ENCODE measurements around the gene ARFGAP1.

The ARFGAP1 gene

DNA sequence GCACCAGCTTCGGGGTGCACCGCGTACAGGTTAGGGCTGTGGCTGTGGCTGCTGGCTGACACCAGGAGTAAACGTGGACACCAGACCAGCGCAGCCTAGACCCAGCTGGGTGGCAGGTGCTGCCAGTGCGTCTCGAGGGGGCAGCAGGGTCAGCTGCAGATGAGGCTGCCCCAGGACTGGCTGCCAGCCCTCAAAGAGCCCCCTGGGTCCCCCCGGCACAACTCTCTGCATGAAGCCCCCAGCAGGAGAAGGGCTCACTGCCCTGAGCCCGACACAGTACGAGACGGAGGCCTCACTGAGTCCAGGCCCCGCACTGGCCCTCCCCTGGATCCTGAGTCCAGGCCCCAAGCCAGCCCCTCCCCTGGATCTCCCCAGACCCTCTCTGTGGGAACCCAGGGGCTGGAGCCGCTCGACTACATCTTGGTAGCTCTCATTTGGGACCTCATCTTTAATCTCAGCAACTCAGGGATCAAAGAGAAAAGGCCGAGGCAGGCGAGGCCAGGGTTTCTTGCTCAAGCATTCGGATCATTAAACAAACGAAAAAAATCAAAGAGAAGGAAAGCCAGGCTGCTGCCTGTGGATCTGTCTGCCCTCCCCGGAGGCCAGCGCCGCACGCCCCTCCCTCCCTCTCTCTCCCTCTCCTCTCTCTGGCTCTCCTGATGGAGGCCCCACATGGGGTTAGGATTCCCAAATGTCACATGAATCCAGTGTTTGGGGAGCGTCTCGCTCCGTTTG, 11.4 kb upstream of the ARFGAP1 start:
- DNase-seq: no peak

DNA sequence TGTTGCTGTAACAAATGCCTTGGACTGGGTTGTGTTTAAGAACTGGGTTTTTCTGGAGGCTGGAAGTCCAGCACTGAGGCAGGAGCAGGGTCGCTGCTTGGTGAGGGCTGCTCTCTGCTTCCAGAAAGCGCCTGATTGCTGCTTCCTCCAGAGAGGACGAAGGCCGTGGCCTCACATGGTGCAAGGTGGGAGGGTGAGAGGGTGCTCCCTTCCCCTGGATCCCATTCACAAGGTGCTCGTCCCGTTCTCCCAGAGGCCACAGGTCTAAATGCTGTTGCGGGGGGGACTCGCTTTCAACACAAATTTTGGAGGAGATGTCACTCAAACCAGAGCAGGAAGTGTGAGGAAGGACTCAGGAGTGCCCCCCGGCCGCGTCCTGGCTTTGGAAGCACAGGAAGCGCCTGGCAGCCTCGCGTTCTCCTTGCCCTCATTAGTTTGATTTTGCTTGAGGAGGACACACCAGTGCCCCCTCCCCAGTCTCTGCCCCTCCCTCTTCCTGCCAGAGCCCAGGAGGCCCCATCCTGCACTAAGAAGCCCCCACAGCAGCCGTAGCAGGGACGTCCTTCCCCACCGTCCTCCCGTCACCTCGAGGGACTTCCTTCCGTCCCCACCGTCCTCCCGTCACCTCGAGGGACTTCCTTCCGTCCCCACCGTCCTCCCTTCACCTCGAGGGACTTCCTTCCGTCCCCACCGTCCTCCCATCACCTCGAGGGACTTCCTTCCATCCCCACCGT, 10.7 kb upstream of the ARFGAP1 start:
- no peak for DNase-seq

GRCh38 chr20:63262836-63263235, 9.8 kb upstream of the ARFGAP1 start:
- no peak for DNase-seq

- no peak for DNase-seq
Measured at GRCh38 chr20:63264000-63264399, 8.6 kb upstream of the ARFGAP1 start.

GRCh38 chr20:63264519-63264918, 8.1 kb upstream of the ARFGAP1 start:
- no peak for DNase-seq

DNA sequence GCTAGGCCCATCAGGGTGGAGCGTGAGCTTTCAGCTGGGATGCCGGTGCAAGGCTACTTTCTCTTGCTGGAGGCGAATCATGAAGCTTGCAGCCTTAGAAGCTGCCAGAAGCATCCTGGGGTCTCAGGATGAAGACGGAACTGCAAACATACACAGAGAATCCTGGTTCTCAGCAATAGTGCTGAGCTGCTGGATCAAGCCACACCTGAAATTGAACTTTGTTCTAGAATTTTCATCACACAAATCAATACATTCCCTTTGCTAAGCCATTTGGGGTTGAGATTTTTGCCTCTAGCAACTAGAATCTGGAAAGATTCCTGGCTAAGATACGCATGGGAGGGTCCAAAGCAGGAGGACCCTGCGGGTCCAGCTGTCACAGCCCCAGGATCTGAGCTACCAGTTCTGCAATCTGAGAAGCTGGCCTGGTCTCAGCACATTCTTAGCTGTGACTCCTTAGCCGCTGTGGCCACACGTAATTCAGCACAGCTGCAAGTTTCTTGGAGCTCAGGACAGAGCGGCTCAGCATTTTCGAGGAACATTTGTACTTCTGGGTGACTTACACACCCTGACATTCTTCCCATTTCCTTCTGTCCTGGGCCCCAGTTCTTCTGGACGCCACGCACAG, 6.6 kb upstream of the ARFGAP1 start:
- DNase-seq: no peak

GRCh38 chr20:63267691-63268090, 4.9 kb upstream of the ARFGAP1 start:
- DNase-seq: no peak

DNA sequence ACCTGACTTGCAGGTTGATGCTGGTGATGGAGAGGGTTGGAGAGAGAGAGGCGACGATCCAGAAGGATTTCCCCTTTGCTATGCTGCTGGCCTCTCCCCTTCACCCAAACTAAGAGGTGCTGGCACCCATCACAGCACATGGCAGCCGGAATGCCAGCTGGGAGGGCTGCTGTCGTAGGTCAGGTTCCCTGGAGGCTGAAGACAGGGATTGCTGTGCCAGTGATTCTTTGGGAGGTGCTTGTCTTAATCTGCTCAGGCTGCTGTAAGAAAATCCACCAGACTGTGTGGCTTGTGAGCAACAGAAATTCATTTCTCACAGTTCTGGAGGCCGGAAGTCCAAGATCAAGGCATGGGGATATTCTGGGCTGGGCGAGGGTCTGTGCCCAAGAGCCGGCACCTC, 4.4 kb upstream of the ARFGAP1 start:
- DNase-seq: no peak

DNA sequence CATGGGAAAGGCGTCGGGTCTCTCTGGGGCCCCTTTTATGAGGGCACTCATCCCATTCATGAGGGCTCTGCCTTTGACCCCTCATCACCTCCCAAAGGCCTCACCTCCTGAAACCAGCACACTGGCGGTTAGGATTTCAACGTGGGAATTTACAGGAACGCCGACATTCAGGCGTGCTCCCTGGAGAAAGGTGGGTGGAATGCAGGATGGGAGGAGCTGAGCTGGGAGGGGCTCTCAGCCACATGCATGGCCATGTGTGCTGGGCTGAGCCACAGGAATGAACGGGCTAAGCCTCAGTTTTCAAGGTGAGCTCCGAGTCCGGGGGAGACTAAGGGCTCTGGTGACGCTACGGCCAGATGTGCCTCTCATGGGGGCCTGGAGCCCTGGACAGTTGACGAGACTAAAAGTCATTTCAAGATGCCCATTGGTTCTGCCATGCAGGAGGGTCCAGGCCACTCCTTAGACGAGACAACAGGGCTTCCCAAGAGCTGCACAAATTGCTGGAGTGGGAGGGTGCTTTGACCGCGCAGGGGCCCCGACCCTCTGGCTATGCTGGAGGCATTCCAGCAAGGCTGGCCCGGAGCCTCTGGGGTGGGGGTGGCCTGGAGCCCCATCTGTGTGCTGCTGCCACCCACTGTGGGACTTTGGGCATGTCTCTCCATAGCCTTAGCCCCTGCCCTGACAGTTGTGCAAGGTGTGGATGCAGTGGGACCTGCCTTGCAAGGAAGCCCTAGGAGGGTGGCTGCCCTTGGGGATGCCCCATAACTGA, 3.8 kb upstream of the ARFGAP1 start:
- no peak for DNase-seq

DNA sequence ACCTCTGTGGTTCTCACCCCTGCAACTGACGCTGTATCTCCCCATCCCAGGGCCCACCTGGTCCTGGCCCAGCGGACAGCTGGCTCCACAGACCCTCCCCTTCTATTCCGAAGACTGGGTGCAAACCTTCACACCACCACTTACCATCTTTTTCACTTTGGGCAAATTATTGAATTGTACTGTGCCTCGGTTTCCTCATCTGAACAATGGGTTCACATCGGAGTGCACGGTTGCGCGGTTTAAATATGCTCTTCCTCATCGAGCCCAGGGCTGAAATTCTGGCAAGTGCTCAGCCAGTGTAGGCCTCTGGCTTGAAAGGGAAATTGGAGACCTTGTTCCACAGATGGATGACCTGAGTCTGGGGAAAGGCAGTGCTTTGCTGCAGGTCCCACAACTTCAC, 2.9 kb upstream of the ARFGAP1 start:
- DNase-seq: no peak

GRCh38 chr20:63270606-63271325, 1.8 kb upstream of the ARFGAP1 start:
- DNase-seq: no peak

GRCh38 chr20:63273059-63273579, 506 bp downstream of the ARFGAP1 start:
- DNase-seq: no peak

DNA sequence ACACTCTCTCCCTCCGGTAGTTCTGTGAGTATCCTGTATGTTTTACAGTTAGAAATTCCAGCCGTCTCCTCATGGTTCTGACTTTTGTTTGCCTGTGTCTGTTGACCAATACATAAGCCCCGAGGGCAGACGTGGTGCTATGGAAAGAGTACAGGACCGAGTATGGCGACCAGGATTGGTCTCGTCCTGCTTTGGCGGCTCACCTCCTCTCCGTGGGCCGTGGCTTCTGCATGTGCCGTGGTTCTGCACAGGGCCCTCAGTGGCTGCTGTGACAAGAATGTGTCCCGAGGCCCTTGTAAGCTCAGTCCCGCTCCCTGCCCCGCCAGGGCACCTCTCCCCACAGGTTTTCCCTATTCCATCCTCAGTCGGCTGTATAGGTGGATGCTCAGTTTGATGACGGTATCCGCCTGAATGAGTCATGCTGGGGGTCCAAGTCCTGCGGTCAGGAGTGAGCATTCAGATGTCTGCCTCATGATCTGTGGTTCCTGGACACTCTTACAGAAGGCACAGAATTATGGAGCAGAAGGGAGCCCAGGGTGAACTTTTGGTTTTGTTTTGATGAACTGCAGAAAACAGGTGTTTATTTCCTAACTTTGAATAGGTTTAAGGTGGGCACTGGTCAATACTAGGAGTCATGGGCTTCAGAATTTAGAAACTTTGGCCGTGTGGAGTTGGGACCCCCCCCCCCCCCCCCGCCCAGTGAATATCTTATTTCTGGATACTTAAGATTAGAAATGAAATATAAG, 1.2 kb downstream of the ARFGAP1 start:
- peak; percentile 64 for DNase-seq

GRCh38 chr20:63274381-63275228, 2.0 kb downstream of the ARFGAP1 start:
- no peak for DNase-seq

- DNase-seq: no peak
Measured at GRCh38 chr20:63275825-63276224, 3.2 kb downstream of the ARFGAP1 start.

- no peak for DNase-seq
Measured at GRCh38 chr20:63276956-63277355, 4.3 kb downstream of the ARFGAP1 start.

DNA sequence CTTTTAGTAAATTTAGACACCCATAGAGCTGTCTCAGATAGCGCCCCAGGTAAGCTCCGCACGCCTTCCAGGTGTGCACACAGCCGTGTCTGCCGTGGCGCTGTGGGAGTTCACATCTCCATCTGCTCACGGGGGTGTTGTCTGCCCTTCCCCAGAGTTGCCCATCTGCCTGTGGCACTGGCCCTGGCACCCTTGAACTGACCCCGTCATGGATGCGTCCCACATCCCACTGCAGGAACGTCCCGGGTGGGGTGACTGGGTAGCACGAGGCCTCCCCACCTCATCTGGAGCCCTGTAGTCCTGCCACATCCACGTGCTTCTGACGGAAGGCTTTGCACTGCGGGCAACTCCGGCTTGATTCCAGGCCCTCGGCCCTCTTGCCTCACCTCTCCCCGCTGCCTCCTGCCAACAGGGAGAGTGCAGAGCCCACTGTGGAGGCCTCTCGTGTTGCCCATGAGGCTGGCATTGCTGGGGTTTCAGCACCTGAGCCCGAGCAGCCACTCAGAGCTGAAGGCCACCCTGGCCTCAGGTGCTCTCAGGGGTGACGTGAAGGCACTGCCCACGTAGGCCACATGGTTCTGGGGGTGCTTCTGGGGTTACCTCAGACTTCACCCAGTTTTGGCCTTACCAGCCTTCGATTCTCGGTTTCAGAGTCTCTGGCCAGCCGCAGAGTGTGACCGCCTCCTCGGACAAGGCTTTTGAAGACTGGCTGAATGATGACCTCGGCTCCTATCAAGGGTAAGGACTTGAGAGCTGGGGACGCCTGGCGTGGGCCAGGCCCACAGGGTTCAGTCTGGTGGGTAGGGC, 5.1 kb downstream of the ARFGAP1 start:
- DNase-seq: no peak

- DNase-seq: no peak
Measured at GRCh38 chr20:63278661-63279060, 6.0 kb downstream of the ARFGAP1 start.

- no peak for DNase-seq
Measured at GRCh38 chr20:63279931-63280330, 7.3 kb downstream of the ARFGAP1 start.

GRCh38 chr20:63280371-63280770, 7.8 kb downstream of the ARFGAP1 start:
- no peak for DNase-seq
